IMR-90 (cell line): ENCODE data around the gene CKAP2L. TPM values are rescaled to one million over a fixed set of nuclear protein-coding genes. Genes with fewer than 3 reads are reported as not detected.

ENCODE experiments used
- ATAC-seq: fragments of 200-7000 bp; cut with Tn5 transposase; 2 replicates; pipeline ENCODE4 v1.9.1; 2020; ENCODE audit warnings: low read depth, mild to moderate bottlenecking, moderate library complexity
- BruUV-seq: library from RNA; stranded (reverse); fragments of 400-500 nt; replicated peaks from 2 replicates; lab custom pipeline; 2021; lab: Mats Ljungman, UMichigan
- CTCF ChIA-PET: fragments of 300-600 bp; formaldehyde crosslinking; extraction: SDS; loops from one replicate; lab custom pipeline; 2021; ENCODE audit warnings: antibody characterized with exemption; lab: Yijun Ruan, JAX
- POLR2A ChIA-PET: fragments of 300-600 bp; sonication (Branson Sonifier 250); formaldehyde crosslinking; loops from one replicate; lab custom pipeline; 2022; ENCODE audit warnings: antibody characterized with exemption; ENCODE audit not compliant: unreplicated experiment; lab: Charles Lee
- DNase-seq: peaks from one replicate; pipeline ENCODE4 v3.0.0; 2013
- H2AFZ ChIP-seq: replicated peaks from 2 replicates; pipeline ENCODE3; 2013; ENCODE audit warnings: low read length, mild to moderate bottlenecking; ENCODE audit not compliant: poor library complexity
- H2AK5ac ChIP-seq: 2 replicates; pipeline ENCODE4 v1.6.1; 2013; ENCODE audit warnings: low read depth, low read length, inconsistent platforms
- H2AK9ac ChIP-seq: replicated peaks from 2 replicates; pipeline ENCODE3; 2013; ENCODE audit warnings: mild to moderate bottlenecking, low read depth, low read length, moderate library complexity; ENCODE audit not compliant: poor library complexity
- H2BK120ac ChIP-seq: 2 replicates; pipeline ENCODE4 v1.6.1; 2013; ENCODE audit warnings: low read depth, low read length, inconsistent platforms
- H2BK15ac ChIP-seq: 3 replicates; pipeline ENCODE4 v1.6.1; 2013; ENCODE audit warnings: low read depth, low read length, inconsistent platforms
- H2BK20ac ChIP-seq: 2 replicates; pipeline ENCODE4 v1.6.1; 2013; ENCODE audit warnings: low read depth, mild to moderate bottlenecking, inconsistent platforms, low read length, moderate library complexity
- H2BK5ac ChIP-seq: 2 replicates; pipeline ENCODE4 v1.6.1; 2013; ENCODE audit warnings: mild to moderate bottlenecking, low read depth, low read length, inconsistent platforms; ENCODE audit not compliant: poor library complexity, severe bottlenecking
- H3K14ac ChIP-seq: replicated peaks from 2 replicates; pipeline ENCODE4 v1.6.1; 2013; ENCODE audit warnings: low read depth, low read length, inconsistent platforms
- H3K18ac ChIP-seq: 2 replicates; pipeline ENCODE4 v1.6.1; 2013; ENCODE audit warnings: low read depth, low read length, control low read depth
- H3K23ac ChIP-seq: 2 replicates; pipeline ENCODE4 v1.6.1; 2013; ENCODE audit warnings: low read depth, low read length, inconsistent platforms
- H3K27ac ChIP-seq: 2 replicates; pipeline ENCODE4 v1.5.1; 2013; ENCODE audit warnings: mild to moderate bottlenecking, control low read depth, low read length; ENCODE audit not compliant: insufficient read depth
- H3K27me3 ChIP-seq: 2 replicates; pipeline ENCODE4 v1.6.1; 2013; ENCODE audit warnings: low read length; ENCODE audit not compliant: control insufficient read depth, insufficient read depth
- H3K36me3 ChIP-seq: 2 replicates; pipeline ENCODE4 v1.6.1; 2013; ENCODE audit warnings: low read length, mixed read lengths; ENCODE audit not compliant: control insufficient read depth, insufficient read depth
- H3K4ac ChIP-seq: 2 replicates; pipeline ENCODE4 v1.6.1; 2013; ENCODE audit warnings: low read depth, low read length, inconsistent platforms
- H3K4me1 ChIP-seq: 2 replicates; pipeline ENCODE4 v1.6.1; 2013; ENCODE audit warnings: low read length, mixed read lengths; ENCODE audit not compliant: control insufficient read depth, insufficient read depth
- H3K4me2 ChIP-seq: 2 replicates; pipeline ENCODE4 v1.6.1; 2013; ENCODE audit warnings: low read depth, mild to moderate bottlenecking, control low read depth, low read length, moderate library complexity
- H3K4me3 ChIP-seq: 2 replicates; pipeline ENCODE4 v1.5.1; 2013; ENCODE audit warnings: low read depth, mild to moderate bottlenecking, control low read depth, low read length, moderate library complexity; ENCODE audit not compliant: insufficient read depth
- H3K56ac ChIP-seq: 2 replicates; pipeline ENCODE4 v1.6.1; 2013; ENCODE audit warnings: low read length, inconsistent platforms; ENCODE audit not compliant: insufficient read depth; ENCODE audit errors: extremely low read depth
- H3K79me1 ChIP-seq, 2 experiments: 2 replicates each; pipeline ENCODE4 v1.6.1; 2013; ENCODE audit warnings: low read length in 2 of 2, inconsistent platforms in 1 of 2, low read depth in 1 of 2
- H3K9ac ChIP-seq: 2 replicates; pipeline ENCODE4 v1.6.1; 2013; ENCODE audit warnings: low read depth, low read length, control low read depth
- H3K9me1 ChIP-seq: 2 replicates; pipeline ENCODE4 v1.6.1; 2013; ENCODE audit warnings: low read length, inconsistent platforms; ENCODE audit not compliant: insufficient read depth
- H3K9me3 ChIP-seq: 2 replicates; pipeline ENCODE4 v1.6.1; 2013; ENCODE audit warnings: low read length; ENCODE audit not compliant: control insufficient read depth, insufficient read depth
- H4K20me1 ChIP-seq: 2 replicates; pipeline ENCODE4 v1.6.1; 2013; ENCODE audit warnings: low read length, inconsistent platforms; ENCODE audit not compliant: insufficient read depth
- H4K5ac ChIP-seq: 2 replicates; pipeline ENCODE4 v1.6.1; 2013; ENCODE audit warnings: mild to moderate bottlenecking, low read depth, low read length, control low read depth
- H4K8ac ChIP-seq, 2 experiments: 2 replicates each; pipeline ENCODE4 v1.6.1; 2013; ENCODE audit warnings: low read depth in 2 of 2, low read length in 2 of 2, control low read depth in 1 of 2, inconsistent platforms in 1 of 2
- H4K91ac ChIP-seq: 2 replicates; pipeline ENCODE4 v1.6.1; 2013; ENCODE audit warnings: low read depth, low read length, inconsistent platforms; ENCODE audit not compliant: insufficient read depth
- RAD21 ChIP-seq: IDR thresholded peaks from 2 replicates; pipeline ENCODE4 v1.6.1; 2012; ENCODE audit warnings: low read length, improper control_type of control experiment
- RFX5 ChIP-seq: IDR thresholded peaks from 2 replicates; pipeline ENCODE4 v1.8.0; 2012; ENCODE audit warnings: low read depth, mild to moderate bottlenecking, low read length, moderate library complexity
- WGBS, 2 experiments: methylation state at CpG; one replicate each; pipeline versions ENCODE4 v1.1.5 to v1.1.7; 2013; ENCODE audit warnings: missing lambda C conversion rate in 2 of 2; ENCODE audit not compliant: insufficient read length in 1 of 2; ENCODE audit errors: extremely low coverage in 2 of 2; 5-methylcytosine and 5-hydroxymethylcytosine counted together
- dilution Hi-C: fragments of 300-500 bp; cut with HindIII; formaldehyde crosslinking; loops from one replicate; pipeline ENCODE4 v1.14.3; 2018; ENCODE audit warnings: low sequenced_read_pairs; ENCODE audit not compliant: unreplicated experiment
- in situ Hi-C: fragments of 300-500 bp; cut with MboI; formaldehyde crosslinking; loops from 3 replicates; pipeline ENCODE4 v1.14.3; 2019; ENCODE audit warnings: low sequenced_read_pairs, inconsistent platforms, mixed read lengths
- intact Hi-C: fragments of 100-400 bp; cut with micrococcal nuclease; formaldehyde crosslinking; loops from 2 replicates; pipeline ENCODE4 v1.10.0; 2022
- polyA plus RNA-seq, 3 experiments: library from polyadenylated mRNA; depleted of rRNA; stranded (reverse); fragments of >200 nt; gene quantifications; 2 replicates each; pipeline ENCODE4 v1.2.3, GENCODE V29; 2012; ENCODE audit warnings: low replicate concordance in 1 of 3
- total RNA-seq: library from RNA; depleted of rRNA; stranded (reverse); fragments of >200 nt; gene quantifications from 2 replicates; pipeline ENCODE4 v1.2.3, GENCODE V29; 2012

The CKAP2L gene
- total and polyA plus RNA-seq, 2 of the 4 experiments (the other 2 are of a cell fraction), result 6.4 to 9.9 TPM

DNA sequence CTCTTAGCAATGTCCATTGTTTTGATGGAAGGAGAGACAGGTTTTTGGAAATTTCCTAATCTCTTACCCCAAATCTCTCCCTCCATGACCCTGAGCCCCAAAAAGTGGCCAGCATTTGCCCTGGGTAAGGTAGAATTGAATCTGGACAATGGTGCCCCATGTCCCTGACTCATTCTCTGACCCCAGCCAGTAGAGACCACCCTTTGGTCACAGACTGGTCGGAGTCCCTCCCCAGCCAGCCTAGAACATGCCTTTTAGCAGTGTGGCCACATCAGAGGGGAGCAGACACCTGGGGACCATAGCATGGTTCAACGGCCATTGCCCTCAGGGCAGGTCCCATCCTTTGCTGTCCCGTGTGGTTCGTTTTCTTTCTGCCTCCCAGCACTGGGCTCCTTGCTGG, 50.1 kb downstream of the CKAP2L start:
- Histone ChIP-seq H3K9me1 (peaks cover 7% of the 10 kb centered on the region), H3K4me3 (no peak overlapping the region), H3K27me3 (peaks cover 3% of the 10 kb centered on the region; the same call in 1 of the 2 replicates), H3K9ac (no peak overlapping the region), H3K4me2 (no peak overlapping the region), H3K56ac (no peak overlapping the region), H3K23ac (no peak overlapping the region), H3K36me3 (no peaks in the 10 kb centered on the region), H2BK20ac (no peak overlapping the region), H4K5ac (no peak overlapping the region), H4K8ac (no peak overlapping the region), H3K79me1 (no peaks in the 10 kb centered on the region), H2AK5ac (no peak overlapping the region), H3K27ac (no peak overlapping the region), H2AFZ (no peak overlapping the region), H3K9me3 (no peaks in the 10 kb centered on the region), H3K14ac (no peak overlapping the region), H4K20me1 (no peaks in the 10 kb centered on the region), H2BK5ac (no peak overlapping the region), H3K4me1 (peaks cover 8% of the 10 kb centered on the region), H2AK9ac (no peak overlapping the region), H3K4ac (no peak overlapping the region), H3K18ac (no peak overlapping the region), H2BK15ac (no peak overlapping the region), H2BK120ac (no peak overlapping the region), H4K91ac (no peak overlapping the region)
- ATAC-seq, result no peak
- no peak for DNase-seq
- CTCF ChIA-PET, result no interaction called here
- 89% methylated on average over 1 of the region's 4 CpGs; no CpG with 5 or more reads in 1 of the 2 experiments for WGBS, 2 experiments
- intact Hi-C loops (no loop called here), in situ Hi-C loops (no loop called here), dilution Hi-C loops (no loop called here)
- POLR2A ChIA-PET, result no interaction called here
- no peak for TF ChIP-seq RAD21
- no peak for TF ChIP-seq RFX5
- BruUV-seq, result no TSS peak
